Colonic mucosa (tissue), 4 donors: ENCODE results near the gene BTBD8. TPM values are rescaled to one million over a fixed set of nuclear protein-coding genes. Genes with fewer than 3 reads are reported as not detected.
"Not testable (repeated sequence)": the region's sequence is repeated elsewhere in the genome, so short reads cannot be mapped to it uniquely, and the experiment has no call there.

ENCODE experiments used
- DNase-seq: peaks from one replicate; pipeline ENCODE4 v3.0.0-alpha.2; 2020
- H3K27ac ChIP-seq: fragments of 200-600 bp; one replicate; pipeline ENCODE4 v1.8.0; 2021
- H3K27me3 ChIP-seq: fragments of 200-600 bp; one replicate; pipeline ENCODE4 v1.8.0; 2021
- H3K36me3 ChIP-seq: fragments of 200-600 bp; one replicate; pipeline ENCODE4 v1.8.0; 2021
- H3K4me1 ChIP-seq: fragments of 200-600 bp; one replicate; pipeline ENCODE4 v1.8.0; 2021; ENCODE audit warnings: mild to moderate bottlenecking
- H3K4me3 ChIP-seq: fragments of 200-600 bp; one replicate; pipeline ENCODE4 v1.8.0; 2021
- H3K9ac ChIP-seq, 2 donors: one replicate each; pipeline ENCODE4 v1.7.0; 2013; ENCODE audit warnings: control low read depth in 2 of 2, low read depth in 2 of 2, low read length in 2 of 2
- H3K9me3 ChIP-seq: fragments of 200-600 bp; one replicate; pipeline ENCODE4 v1.8.0; 2021
- CTCF ChIP-seq: fragments of 200-600 bp; IDR thresholded peaks from one replicate; pipeline ENCODE4 v1.8.0; 2022; ENCODE audit warnings: antibody characterized with exemption, mild to moderate bottlenecking
- intact Hi-C: fragments of 100-400 bp; cut with DNase I; formaldehyde crosslinking; loops from one replicate; pipeline ENCODE4 v1.14.1; 2022
- total RNA-seq, 2 donors: library from RNA; stranded (reverse); fragmentation: NEBNext Ultra II Directional in 1 of 2; extraction: Animal tissue kit (Norgen Biotek cat#: 25700) in 1 of 2; gene quantifications; one replicate each; pipeline ENCODE4 v1.2.1, GENCODE V29; 2021
- donor health status: healthy.
- donor health status: DM: no; HTN: no; CAD: no.
- donor health status: DM: no; HTN: no; CAD: no.

BTBD8 gene
- total RNA-seq, 2 donors from 2014 or later, result 3.1 to 4.1 TPM

- no peak overlapping the region for H3K4me3 ChIP-seq
- no peaks in the 10 kb centered on the region for H3K27me3 ChIP-seq
- H3K9me3 ChIP-seq, result no peaks in the 10 kb centered on the region
- no peak overlapping the region for H3K9ac ChIP-seq
- no peaks in the 10 kb centered on the region for H3K4me1 ChIP-seq
- H3K36me3 ChIP-seq, result no peaks in the 10 kb centered on the region
- no peak for DNase-seq
- TF ChIP-seq CTCF, result no peak
- no peak overlapping the region for H3K27ac ChIP-seq
- intact Hi-C loops, result no loop called here
These were observed 13.8 kb upstream of the BTBD8 start for GRCh38 chr1:92066321-92066720.

- no peaks in the 10 kb centered on the region for H3K9me3 ChIP-seq
These were observed 9.3 kb upstream of the BTBD8 start for GRCh38 chr1:92070892-92071291.

GRCh38 chr1:92074446-92074845 is 5.7 kb upstream of the BTBD8 start:
- intact Hi-C loops, H3K4me3 ChIP-seq, H3K27me3 ChIP-seq, DNase-seq, H3K27ac ChIP-seq, H3K9me3 ChIP-seq, H3K4me1 ChIP-seq, H3K9ac ChIP-seq, H3K36me3 ChIP-seq: not testable (repeated sequence)

More at GRCh38 chr1:92070892-92071291, 9.3 kb upstream of the BTBD8 start:
- intact Hi-C loops, result no loop called here
- no peak for TF ChIP-seq CTCF
- no peak for DNase-seq
- Histone ChIP-seq H3K9ac (no peak overlapping the region), H3K27ac (no peak overlapping the region), H3K27me3 (no peaks in the 10 kb centered on the region), H3K36me3 (no peaks in the 10 kb centered on the region), H3K4me1 (no peaks in the 10 kb centered on the region), H3K4me3 (no peak overlapping the region)

- Histone ChIP-seq H3K36me3 (no peaks in the 10 kb centered on the region), H3K4me3 (no peak within 1 kb of the TSS), H3K27me3 (no peaks in the 10 kb centered on the region), H3K9me3 (no peaks in the 10 kb centered on the region), H3K27ac (no peak within 1 kb of the TSS), H3K9ac (no peak within 1 kb of the TSS), H3K4me1 (no peaks in the 10 kb centered on the region)
- DNase-seq, result no peak
- TF ChIP-seq CTCF, result no peak
- intact Hi-C loops, result no loop called here
These were observed 4.8 kb upstream of the BTBD8 start, which contains the start of gene SETSIP for GRCh38 chr1:92075311-92075710. Gene SETSIP, minus strand, starts transcription at chr1:92075411. Its CDS starts 0 bp downstream, at chr1:92075411.

GRCh38 chr1:92076363-92076762 is 3.8 kb upstream of the BTBD8 start:
- intact Hi-C loops, result no loop called here
- Histone ChIP-seq H3K9ac (no peak overlapping the region), H3K9me3 (no peaks in the 10 kb centered on the region), H3K4me3 (no peak overlapping the region), H3K36me3 (no peaks in the 10 kb centered on the region), H3K27ac (no peak overlapping the region), H3K27me3 (no peaks in the 10 kb centered on the region), H3K4me1 (no peaks in the 10 kb centered on the region)
- TF ChIP-seq CTCF, result no peak
- no peak for DNase-seq

- H3K27ac ChIP-seq, H3K9ac ChIP-seq, DNase-seq, H3K27me3 ChIP-seq, H3K9me3 ChIP-seq, intact Hi-C loops, H3K36me3 ChIP-seq, H3K4me1 ChIP-seq, H3K4me3 ChIP-seq: not testable (repeated sequence)
These were observed 2.1 kb upstream of the BTBD8 start for GRCh38 chr1:92078077-92078476.

GRCh38 chr1:92079441-92079840 is 704 bp upstream of the BTBD8 start:
- TF ChIP-seq CTCF, result no peak
- intact Hi-C loops, result no loop called here
- Histone ChIP-seq H3K9ac (no peak overlapping the region), H3K27me3 (no peaks in the 10 kb centered on the region), H3K27ac (no peak overlapping the region), H3K9me3 (no peaks in the 10 kb centered on the region), H3K36me3 (no peaks in the 10 kb centered on the region), H3K4me3 (no peak overlapping the region), H3K4me1 (no peaks in the 10 kb centered on the region)
- no peak for DNase-seq
